K562 (cell line): ENCODE data around the gene WASF2. TPM values are rescaled to one million over a fixed set of nuclear protein-coding genes. Genes with fewer than 3 reads are reported as not detected.
A peak's percentile ranks its signal among the peaks of the same experiment; 100 is the strongest.

Experiments used
- BCOR ChIP-seq: fragments of 450-650 bp; IDR thresholded peaks from 2 replicates; pipeline ENCODE4 v1.6.1; 2016
- BDP1 ChIP-seq: IDR thresholded peaks from 3 replicates; pipeline ENCODE4 v1.6.1; 2011; ENCODE audit not compliant: insufficient read length, insufficient read depth
- C11orf30 ChIP-seq: fragments of 450-650 bp; IDR thresholded peaks from 2 replicates; pipeline ENCODE4 v1.6.1; 2016; ENCODE audit warnings: low read depth, mild to moderate bottlenecking
- CREM ChIP-seq: IDR thresholded peaks from 2 replicates; pipeline ENCODE4 v1.6.1; 2014; ENCODE audit warnings: antibody characterized with exemption, low read depth
- CTBP1 ChIP-seq: fragments of 450-650 bp; IDR thresholded peaks from 2 replicates; pipeline ENCODE4 v1.6.1; 2016; ENCODE audit warnings: borderline replicate concordance
- DIDO1 ChIP-seq: fragments of 450-650 bp; IDR thresholded peaks from 2 replicates; pipeline ENCODE4 v1.6.1; 2016; ENCODE audit warnings: low read depth, missing biosample characterization, missing genetic modification characterization
- ELF4 ChIP-seq: fragments of 450-650 bp; formaldehyde crosslinking; IDR thresholded peaks from 2 replicates; pipeline ENCODE4 v1.4.0; 2022; ENCODE audit warnings: missing genetic modification characterization
- FIP1L1 ChIP-seq: fragments of 200-400 bp; formaldehyde crosslinking; IDR thresholded peaks from 2 replicates; pipeline ENCODE4 v1.6.1; 2018; ENCODE audit warnings: mild to moderate bottlenecking, low read depth, low read length; ENCODE audit not compliant: poor library complexity, severe bottlenecking
- KAT7 ChIP-seq: sonication (generic); formaldehyde crosslinking; IDR thresholded peaks from 2 replicates; pipeline ENCODE4 v1.8.0; 2022; ENCODE audit warnings: missing genetic modification reagents, mild to moderate bottlenecking, borderline replicate concordance
- MAFG ChIP-seq: fragments of 450-650 bp; conservative IDR thresholded peaks from 2 replicates; pipeline ENCODE4 v1.6.1; 2016; ENCODE audit warnings: missing genetic modification characterization, missing compliant biosample characterization
- MAZ ChIP-seq, 2 experiments: fragments of 450-650 bp in 1 of 2; sonication (generic) in 1 of 2; formaldehyde crosslinking; IDR thresholded peaks in 1 of 2; conservative IDR thresholded peaks in 1 of 2; 2 replicates each; pipeline versions ENCODE4 v1.4.0 to v1.5.0; 2020; ENCODE audit warnings: mild to moderate bottlenecking in 1 of 2, missing genetic modification reagents in 1 of 2
- PCBP1 ChIP-seq: fragments of 200-400 bp; formaldehyde crosslinking; IDR thresholded peaks from 2 replicates; pipeline ENCODE4 v1.6.1; 2018; ENCODE audit warnings: mild to moderate bottlenecking, low read depth, low read length; ENCODE audit not compliant: poor library complexity, severe bottlenecking
- PRPF4 ChIP-seq: fragments of 200-400 bp; formaldehyde crosslinking; IDR thresholded peaks from one replicate; pipeline ENCODE4 v1.6.1; 2017; ENCODE audit warnings: low read length, low read depth, mild to moderate bottlenecking; ENCODE audit not compliant: insufficient read depth, poor library complexity, severe bottlenecking
- ZBED1 ChIP-seq: IDR thresholded peaks from 2 replicates; pipeline ENCODE4 v1.6.1; 2014
- ZNF41 ChIP-seq: fragments of 250-450 bp; sonication (Bioruptor Pico); conservative IDR thresholded peaks from 2 replicates; pipeline ENCODE4 v1.4.0; 2020; ENCODE audit warnings: mild to moderate bottlenecking
- ZNF551 ChIP-seq: fragments of 250-450 bp; sonication (Bioruptor Pico); IDR thresholded peaks from 2 replicates; pipeline ENCODE4 v1.5.0; 2021; ENCODE audit warnings: mild to moderate bottlenecking, moderate library complexity
- ZNF76 ChIP-seq: fragments of 250-450 bp; sonication (Bioruptor Pico); IDR thresholded peaks from 2 replicates; pipeline ENCODE4 v1.4.0; 2020; ENCODE audit warnings: mild to moderate bottlenecking, moderate library complexity, borderline replicate concordance
- polyA plus RNA-seq, 8 experiments: library from polyadenylated mRNA; depleted of rRNA in 4 of 8; stranded (reverse) in 5 of 8; unstranded in 3 of 8; fragments of >200 nt; fragmentation: Nextera tagmentation in 2 of 8; fragmentation: Illumina TruSeq in 1 of 8; extraction: Ambion mirVana in 2 of 8; extraction: Trizol in 1 of 8; gene quantifications; 2 replicates each; pipeline versions ENCODE4 v1.2.1 to v1.2.3, GENCODE V29; 2011 to 2014; ENCODE audit warnings: inconsistent platforms in 1 of 8, missing spikeins in 1 of 8
- total RNA-seq, 7 experiments: library from RNA; depleted of rRNA in 6 of 7; stranded (reverse); fragments of >200 nt in 6 of 7; fragmentation: Illumina TruSeq in 2 of 7; extraction: Trizol in 2 of 7; gene quantifications; 2 replicates each; pipeline versions ENCODE4 v1.2.1 to v1.2.3, GENCODE V29; 2011 to 2021; ENCODE audit warnings: low replicate concordance in 1 of 7
- TF ChIP-seq, protein P1 (sequence below): IDR thresholded peaks from 2 replicates; pipeline ENCODE4 v1.6.1; 2011; ENCODE audit warnings: borderline replicate concordance, low read depth, mild to moderate bottlenecking, moderate library complexity, low read length; ENCODE audit not compliant: insufficient read depth, poor library complexity, severe bottlenecking
- TF ChIP-seq, protein P2 (sequence below): fragments of 250-450 bp; sonication (Bioruptor Pico); IDR thresholded peaks from 2 replicates; pipeline ENCODE4 v1.5.1; 2021; ENCODE audit warnings: mild to moderate bottlenecking
- TF ChIP-seq, protein P3 (sequence below), 2 experiments: fragments of 450-650 bp in 1 of 2; IDR thresholded peaks; 2 replicates each; pipeline ENCODE4 v1.6.1; 2011 to 2017; ENCODE audit warnings: low read depth in 2 of 2, antibody characterized with exemption in 1 of 2, borderline replicate concordance in 1 of 2, low read length in 1 of 2, mild to moderate bottlenecking in 1 of 2, mixed read lengths in 1 of 2; ENCODE audit not compliant: control insufficient read depth in 1 of 2
- TF ChIP-seq, protein P4 (sequence below): fragments of 450-650 bp; formaldehyde crosslinking; IDR thresholded peaks from 2 replicates; pipeline ENCODE4 v1.4.0; 2020; ENCODE audit warnings: mild to moderate bottlenecking, moderate library complexity

The WASF2 gene
- total and polyA plus RNA-seq, 9 of the 15 experiments (the other 6 are each of a cell fraction or from before 2014, with no cell fraction given) = 8.2 to 163 (median 31.2) TPM

DNA sequence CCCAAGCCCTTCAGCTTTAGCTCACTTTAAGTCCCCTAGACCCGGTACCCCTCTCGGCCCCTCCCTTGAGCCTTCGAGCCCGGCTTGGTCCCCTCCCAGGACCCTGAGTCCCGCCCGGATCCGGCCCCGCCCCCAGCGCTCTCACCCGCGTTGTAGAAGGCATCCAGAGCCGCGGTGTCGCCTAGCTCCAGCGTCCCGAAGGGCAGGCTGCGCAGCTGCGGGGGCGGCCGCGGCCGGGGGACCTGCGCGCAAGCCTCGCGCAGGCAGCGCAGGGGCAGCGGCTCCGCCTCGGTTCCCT, 123.9 kb downstream of the WASF2 start (continued):
- no peak for TF ChIP-seq MAFG (tag)
- no peak for TF ChIP-seq ZNF551 (CRISPR knock-in tag)
- TF ChIP-seq C11orf30 = no peak
- no peak for TF ChIP-seq ZNF41 (CRISPR knock-in tag)
- TF ChIP-seq PCBP1 = peak; percentile 17
- peak; percentile 61 for TF ChIP-seq CREM
- TF ChIP-seq, protein P1, sequence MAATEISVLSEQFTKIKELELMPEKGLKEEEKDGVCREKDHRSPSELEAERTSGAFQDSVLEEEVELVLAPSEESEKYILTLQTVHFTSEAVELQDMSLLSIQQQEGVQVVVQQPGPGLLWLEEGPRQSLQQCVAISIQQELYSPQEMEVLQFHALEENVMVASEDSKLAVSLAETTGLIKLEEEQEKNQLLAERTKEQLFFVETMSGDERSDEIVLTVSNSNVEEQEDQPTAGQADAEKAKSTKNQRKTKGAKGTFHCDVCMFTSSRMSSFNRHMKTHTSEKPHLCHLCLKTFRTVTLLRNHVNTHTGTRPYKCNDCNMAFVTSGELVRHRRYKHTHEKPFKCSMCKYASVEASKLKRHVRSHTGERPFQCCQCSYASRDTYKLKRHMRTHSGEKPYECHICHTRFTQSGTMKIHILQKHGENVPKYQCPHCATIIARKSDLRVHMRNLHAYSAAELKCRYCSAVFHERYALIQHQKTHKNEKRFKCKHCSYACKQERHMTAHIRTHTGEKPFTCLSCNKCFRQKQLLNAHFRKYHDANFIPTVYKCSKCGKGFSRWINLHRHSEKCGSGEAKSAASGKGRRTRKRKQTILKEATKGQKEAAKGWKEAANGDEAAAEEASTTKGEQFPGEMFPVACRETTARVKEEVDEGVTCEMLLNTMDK = no peak
- no peak for TF ChIP-seq PRPF4
- no peak for TF ChIP-seq BDP1
- TF ChIP-seq DIDO1 = no peak
- no peak for TF ChIP-seq BCOR
- TF ChIP-seq ELF4 = no peak
- TF ChIP-seq MAZ (CRISPR knock-in tag; conservative IDR thresholded peaks at IDR 0.05 in 1 of 2, IDR thresholded peaks at IDR 0.05 in 1 of 2) = no peak; a peak in 1 of 4 replicates
- peak; percentile 68 for TF ChIP-seq FIP1L1
- TF ChIP-seq ZBED1 = 0 out of 2 replicates have a peak, but pooled peaks have one; percentile 4
- TF ChIP-seq, protein P2, sequence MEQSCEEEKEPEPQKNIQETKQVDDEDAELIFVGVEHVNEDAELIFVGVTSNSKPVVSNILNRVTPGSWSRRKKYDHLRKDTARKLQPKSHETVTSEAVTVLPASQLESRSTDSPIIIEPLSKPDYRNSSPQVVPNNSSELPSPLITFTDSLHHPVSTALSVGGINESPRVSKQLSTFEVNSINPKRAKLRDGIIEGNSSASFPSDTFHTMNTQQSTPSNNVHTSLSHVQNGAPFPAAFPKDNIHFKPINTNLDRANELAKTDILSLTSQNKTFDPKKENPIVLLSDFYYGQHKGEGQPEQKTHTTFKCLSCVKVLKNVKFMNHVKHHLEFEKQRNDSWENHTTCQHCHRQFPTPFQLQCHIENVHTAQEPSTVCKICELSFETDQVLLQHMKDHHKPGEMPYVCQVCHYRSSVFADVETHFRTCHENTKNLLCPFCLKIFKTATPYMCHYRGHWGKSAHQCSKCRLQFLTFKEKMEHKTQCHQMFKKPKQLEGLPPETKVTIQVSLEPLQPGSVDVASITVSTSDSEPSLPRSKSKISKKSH = no peak
- 0 out of 2 replicates have a peak, but pooled peaks have one; percentile 28 for TF ChIP-seq ZNF76 (CRISPR knock-in tag)
- 0 out of 2 replicates have a peak, but pooled peaks have one; percentile 26 for TF ChIP-seq KAT7 (CRISPR knock-in tag)
- TF ChIP-seq, protein P3, sequence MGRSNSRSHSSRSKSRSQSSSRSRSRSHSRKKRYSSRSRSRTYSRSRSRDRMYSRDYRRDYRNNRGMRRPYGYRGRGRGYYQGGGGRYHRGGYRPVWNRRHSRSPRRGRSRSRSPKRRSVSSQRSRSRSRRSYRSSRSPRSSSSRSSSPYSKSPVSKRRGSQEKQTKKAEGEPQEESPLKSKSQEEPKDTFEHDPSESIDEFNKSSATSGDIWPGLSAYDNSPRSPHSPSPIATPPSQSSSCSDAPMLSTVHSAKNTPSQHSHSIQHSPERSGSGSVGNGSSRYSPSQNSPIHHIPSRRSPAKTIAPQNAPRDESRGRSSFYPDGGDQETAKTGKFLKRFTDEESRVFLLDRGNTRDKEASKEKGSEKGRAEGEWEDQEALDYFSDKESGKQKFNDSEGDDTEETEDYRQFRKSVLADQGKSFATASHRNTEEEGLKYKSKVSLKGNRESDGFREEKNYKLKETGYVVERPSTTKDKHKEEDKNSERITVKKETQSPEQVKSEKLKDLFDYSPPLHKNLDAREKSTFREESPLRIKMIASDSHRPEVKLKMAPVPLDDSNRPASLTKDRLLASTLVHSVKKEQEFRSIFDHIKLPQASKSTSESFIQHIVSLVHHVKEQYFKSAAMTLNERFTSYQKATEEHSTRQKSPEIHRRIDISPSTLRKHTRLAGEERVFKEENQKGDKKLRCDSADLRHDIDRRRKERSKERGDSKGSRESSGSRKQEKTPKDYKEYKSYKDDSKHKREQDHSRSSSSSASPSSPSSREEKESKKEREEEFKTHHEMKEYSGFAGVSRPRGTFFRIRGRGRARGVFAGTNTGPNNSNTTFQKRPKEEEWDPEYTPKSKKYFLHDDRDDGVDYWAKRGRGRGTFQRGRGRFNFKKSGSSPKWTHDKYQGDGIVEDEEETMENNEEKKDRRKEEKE (IDR thresholded peaks at IDR 0.05; ENCODE audit: borderline replicate concordance in 1 of 2, control insufficient read depth in 1 of 2, low read depth in 2 of 2, low read length in 1 of 2) = no peak
- TF ChIP-seq, protein P4, sequence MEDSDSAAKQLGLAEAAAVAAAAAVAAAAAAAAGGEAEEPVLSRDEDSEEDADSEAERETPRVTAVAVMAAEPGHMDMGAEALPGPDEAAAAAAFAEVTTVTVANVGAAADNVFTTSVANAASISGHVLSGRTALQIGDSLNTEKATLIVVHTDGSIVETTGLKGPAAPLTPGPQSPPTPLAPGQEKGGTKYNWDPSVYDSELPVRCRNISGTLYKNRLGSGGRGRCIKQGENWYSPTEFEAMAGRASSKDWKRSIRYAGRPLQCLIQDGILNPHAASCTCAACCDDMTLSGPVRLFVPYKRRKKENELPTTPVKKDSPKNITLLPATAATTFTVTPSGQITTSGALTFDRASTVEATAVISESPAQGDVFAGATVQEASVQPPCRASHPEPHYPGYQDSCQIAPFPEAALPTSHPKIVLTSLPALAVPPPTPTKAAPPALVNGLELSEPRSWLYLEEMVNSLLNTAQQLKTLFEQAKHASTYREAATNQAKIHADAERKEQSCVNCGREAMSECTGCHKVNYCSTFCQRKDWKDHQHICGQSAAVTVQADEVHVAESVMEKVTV = no peak
- TF ChIP-seq CTBP1 = no peak
